Erythroblast (primary cell): Measurements from ENCODE around the gene ZNF831.
A peak's percentile ranks its signal among the peaks of the same experiment; 100 is the strongest.

Experiments used
- DNase-seq, 2 experiments: peaks; one replicate each; lab custom pipeline; 2025; lab: John Stamatoyannopoulos, UW
- GATA1 ChIP-seq: IDR thresholded peaks from 2 replicates; pipeline ENCODE4 v1.6.1; 2011; ENCODE audit warnings: low read depth, mild to moderate bottlenecking, control low read depth, low read length, moderate library complexity
- POLR2A ChIP-seq: IDR thresholded peaks from 2 replicates; pipeline ENCODE4 v1.6.1; 2011; ENCODE audit warnings: mild to moderate bottlenecking, low read length

ZNF831 gene

DNA sequence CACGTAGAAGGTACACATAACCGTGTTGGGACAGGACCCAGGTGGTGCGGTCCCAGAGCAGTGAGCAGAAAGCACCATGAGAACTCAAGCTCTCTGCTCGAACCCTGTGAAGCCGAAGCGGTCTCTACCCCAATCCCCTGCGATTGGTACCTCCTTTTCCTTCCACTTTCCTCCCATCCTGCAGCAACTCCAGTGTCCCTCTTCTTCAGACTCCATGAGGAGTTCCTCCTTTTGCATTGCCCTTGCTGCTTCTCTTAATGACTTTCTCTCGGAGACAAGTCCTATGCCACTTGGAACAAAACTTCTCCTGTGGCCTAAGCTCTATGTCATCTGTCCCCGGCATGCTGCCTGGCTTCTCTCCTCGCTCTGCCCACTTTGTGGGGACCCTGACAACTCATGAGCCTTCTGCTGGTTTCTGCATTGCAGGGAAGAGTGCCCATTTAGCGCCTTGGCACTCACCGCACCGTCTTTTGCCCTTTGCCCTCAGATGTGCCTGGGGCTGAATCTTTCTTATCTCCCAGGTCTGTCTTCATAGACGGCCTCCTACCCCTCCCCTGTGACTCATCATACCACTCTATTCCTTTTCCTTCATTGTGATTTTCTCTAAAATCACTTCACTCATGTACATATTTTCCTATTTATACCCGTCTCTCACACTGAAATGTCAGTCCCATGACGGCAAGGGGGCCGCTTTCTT, 9.2 kb upstream of the ZNF831 start:
- no peak for TF ChIP-seq POLR2A
- TF ChIP-seq GATA1 = no peak
- no peak for DNase-seq

DNA sequence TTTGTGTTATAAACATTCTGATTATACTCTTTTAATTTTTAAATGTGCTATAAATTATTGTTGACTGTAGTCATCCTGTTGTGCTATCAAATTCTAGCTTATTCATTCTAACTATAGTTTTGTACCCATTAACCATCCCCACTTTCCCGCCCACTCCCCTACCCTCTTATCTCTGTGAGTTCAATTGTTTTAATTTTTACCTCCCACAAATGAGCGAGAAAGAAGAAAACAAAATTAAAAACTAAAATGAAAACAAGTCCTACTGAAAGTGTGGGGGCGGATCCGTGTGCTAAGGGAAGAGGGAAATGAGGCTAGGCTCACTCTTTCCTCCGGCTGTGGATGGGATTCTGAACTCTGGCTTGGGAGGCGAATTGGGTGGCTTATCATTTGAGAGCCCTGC, 6.6 kb upstream of the ZNF831 start:
- no peak for DNase-seq
- no peak for TF ChIP-seq POLR2A
- no peak for TF ChIP-seq GATA1

GRCh38 chr20:59157531-59157930, 6.1 kb upstream of the ZNF831 start:
- no peak for DNase-seq
- no peak for TF ChIP-seq GATA1
- TF ChIP-seq POLR2A = no peak

- TF ChIP-seq GATA1 (no peak), POLR2A (no peak)
- no peak for DNase-seq
Observed at GRCh38 chr20:59157961-59158541, 5.6 kb upstream of the ZNF831 start.

DNA sequence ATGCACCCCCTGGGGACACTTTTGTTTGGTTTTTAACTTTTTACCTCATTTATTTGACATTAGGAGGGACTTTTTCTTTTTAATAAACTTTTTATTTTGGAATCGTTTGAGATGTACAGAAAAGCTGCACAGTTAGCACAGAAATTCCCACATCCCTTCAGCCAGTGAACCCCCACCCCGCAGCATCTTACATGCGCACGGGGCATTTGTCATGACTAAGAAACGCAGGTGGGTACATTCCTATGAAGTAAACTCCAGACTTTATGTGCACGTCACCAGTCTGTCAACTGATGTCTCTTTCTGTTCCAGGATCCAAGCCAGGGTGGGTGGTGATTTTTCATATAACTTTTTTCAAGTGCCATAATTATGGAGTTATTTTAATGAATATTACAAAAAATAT, 4.9 kb upstream of the ZNF831 start:
- DNase-seq = no peak
- TF ChIP-seq POLR2A (no peak), GATA1 (no peak)

DNA sequence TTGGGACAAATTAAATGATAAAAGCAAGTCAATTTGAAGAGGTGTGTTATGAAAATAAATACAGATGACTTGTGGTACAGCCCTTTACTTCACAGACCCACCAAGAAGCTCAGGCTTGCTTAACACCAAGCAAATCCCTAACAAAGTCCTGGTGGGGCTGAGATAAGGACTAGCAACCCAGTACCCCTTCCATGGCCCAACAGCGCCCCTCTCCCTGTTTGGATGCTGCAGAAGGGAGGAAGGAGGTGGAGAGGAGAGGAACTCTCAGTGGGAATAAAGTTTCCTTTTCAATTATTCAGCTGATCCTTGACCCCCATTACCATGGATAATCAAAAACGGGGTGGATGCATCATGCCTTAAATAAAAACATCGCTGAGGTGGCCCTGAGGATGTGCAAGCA, 4.5 kb upstream of the ZNF831 start:
- TF ChIP-seq POLR2A (no peak), GATA1 (no peak)
- DNase-seq = peak in 1 of 2 experiments; percentile 2

DNA sequence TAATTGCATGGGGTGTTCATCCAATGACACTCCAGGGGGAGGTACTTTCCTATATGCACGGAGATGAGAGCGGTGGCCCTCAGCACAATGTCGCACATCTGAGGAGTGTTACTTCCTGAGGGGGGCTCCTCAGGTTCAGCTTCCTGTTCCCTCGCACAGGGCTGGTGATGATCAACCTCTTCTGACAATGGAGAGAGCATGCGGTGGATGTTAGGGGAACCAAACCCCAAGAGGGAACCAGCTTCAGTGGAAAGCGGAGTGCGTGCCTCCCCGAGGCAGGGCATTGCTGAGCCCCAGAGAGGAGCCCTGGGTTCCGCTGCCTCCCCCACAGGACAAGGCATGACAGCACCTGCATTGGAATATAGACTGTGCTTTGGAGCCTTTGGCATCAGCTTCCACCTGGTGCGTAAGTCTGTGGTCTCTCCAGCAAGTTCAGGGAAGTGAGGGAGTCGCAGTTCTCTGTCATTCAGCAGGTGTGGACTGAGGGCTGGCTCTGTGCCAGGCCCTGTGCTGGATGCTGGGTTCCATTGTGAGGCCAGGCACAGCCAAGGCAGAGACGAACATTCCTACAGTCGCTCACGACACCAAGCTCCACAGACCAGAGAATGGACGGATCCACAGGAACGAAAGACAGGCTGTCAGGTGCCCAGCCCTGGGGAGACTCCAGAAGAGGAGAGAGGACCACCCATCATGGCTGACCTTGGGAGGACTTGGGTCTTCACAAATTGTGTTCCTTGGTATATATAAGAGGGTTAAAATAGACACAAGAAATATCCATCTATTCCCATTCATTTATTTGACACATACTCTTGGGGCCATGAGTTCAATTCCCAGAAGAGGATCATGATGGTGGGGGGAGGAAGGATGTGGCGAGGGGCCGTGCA, 3.9 kb upstream of the ZNF831 start:
- TF ChIP-seq POLR2A (no peak), GATA1 (no peak)
- DNase-seq = no peak

DNA sequence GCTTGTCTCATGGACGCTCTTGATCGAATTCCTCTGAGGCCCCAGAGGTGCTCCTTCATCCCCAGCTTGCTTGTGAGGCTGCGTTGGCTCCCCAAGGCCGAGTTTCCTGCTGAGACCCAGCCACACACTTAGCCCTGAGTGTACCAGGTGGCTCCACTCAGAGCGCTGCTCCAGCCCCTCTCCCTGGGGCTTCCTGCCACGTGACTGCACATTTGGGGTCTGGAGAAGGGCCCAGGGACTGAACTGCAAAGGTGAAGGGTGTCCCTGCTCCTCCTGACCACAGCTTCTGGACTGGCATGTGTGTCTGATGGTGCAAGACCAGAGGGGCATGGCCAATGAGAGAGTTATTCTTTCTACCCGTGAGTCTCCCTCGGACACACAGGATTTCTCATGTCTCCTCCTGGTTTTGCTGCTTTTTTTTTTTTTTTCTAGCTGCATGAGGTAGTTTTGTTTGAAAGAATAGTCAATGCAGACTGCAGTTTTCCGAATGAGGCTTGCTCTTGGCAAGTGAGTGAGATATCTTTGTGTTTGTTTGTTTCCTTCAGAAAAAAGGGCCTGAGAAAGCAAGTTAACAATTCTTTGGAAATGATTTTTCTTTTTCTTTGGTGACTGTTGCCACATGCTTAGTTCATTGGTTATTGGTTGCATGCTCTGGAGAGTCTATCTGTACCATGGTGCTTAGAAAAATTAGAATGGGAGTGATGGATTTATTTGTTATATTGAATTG, 3.1 kb upstream of the ZNF831 start:
- no peak for TF ChIP-seq POLR2A
- TF ChIP-seq GATA1 = no peak

DNA sequence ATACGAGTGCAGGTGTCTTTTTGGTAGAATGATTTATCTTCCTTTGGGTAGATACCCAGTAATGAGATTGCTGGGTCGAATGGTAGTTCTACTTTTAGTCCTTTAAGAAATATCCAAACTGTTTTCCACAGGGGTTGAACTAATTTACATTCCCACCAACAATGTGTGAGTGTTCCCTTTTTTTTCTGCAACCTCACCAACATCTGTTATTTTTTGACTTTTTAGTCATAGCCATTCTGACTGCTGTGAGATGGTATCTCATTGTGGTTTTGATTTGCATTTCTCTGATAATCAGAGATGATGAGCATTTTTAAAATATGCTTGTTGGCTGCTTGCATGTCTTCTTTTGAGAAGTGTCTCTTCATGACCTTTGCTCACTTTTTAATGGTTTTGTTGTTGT, 1.9 kb upstream of the ZNF831 start:
- no peak for DNase-seq

More for the DNA sequence above, 3.1 kb upstream of the ZNF831 start:
- DNase-seq = no peak

DNA sequence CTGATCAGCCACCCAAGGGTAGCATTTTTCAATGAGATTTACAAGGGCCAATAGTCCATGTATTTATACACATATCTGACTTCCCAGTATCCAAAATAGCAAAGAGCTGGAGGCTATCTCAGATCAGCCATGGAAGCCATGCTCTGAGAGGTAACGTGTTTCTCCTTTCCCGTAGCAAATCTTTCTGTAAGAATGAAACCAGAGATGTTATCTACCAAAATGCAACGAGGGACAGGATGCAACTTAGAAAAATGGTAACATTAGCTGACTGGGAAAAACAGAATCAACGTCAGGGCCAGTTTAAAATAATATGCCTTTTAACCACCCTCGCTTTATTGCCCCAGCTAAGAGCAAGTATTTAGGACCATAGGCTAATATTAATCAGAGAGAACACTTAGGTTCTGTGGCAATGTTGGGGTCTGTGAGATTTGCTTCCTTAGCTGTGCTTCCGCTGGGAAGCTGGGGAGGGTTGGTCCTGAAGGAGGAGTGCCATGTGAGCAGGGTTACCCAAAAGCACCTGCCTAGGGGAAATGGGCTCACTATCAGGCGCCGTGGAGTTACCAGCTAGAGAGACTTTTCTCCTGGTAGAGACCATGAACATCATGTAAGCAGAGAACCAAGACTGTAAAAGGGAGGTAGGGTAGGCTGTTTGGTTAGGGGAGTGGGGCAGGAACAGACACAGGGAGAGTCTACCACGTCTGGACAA, 1.2 kb downstream of the ZNF831 start:
- TF ChIP-seq GATA1 (no peak), POLR2A (no peak)
- no peak for DNase-seq

More for the DNA sequence above, 1.9 kb upstream of the ZNF831 start:
- TF ChIP-seq POLR2A (no peak), GATA1 (no peak)

GRCh38 chr20:59165396-59165795, 1.8 kb downstream of the ZNF831 start:
- no peak for TF ChIP-seq GATA1
- TF ChIP-seq POLR2A = no peak

GRCh38 chr20:59165891-59166709, 2.5 kb downstream of the ZNF831 start:
- no peak for DNase-seq
- no peak for TF ChIP-seq POLR2A
- TF ChIP-seq GATA1 = no peak

More at GRCh38 chr20:59165396-59165795, 1.8 kb downstream of the ZNF831 start:
- no peak for DNase-seq
